Measurements from ENCODE around the gene TAS2R43.
"Not testable (repeated sequence)": the region's sequence is repeated elsewhere in the genome, so short reads cannot be mapped to it uniquely, and the experiment has no call there.

The TAS2R43 gene

DNA sequence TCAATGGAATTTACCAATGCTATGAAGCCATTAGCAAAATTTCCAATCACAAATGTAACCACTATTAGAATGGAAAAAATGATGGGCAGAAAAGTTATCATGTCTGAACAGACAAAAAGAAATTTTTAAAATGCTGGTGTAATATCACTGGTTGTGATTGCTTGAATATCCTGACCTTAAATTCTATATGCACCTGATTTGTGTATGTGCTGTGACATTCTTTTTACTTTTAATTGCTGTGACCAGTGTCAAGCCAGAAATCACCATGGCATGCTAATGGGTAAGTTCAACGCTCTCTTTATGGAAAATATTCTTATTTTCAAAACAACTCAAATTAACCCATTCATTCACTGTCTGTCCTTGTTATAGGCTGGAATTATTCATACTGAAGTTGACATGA is 29.9 kb downstream of the TAS2R43 start, which contains the start of gene TAS2R46:
TSS of gene TAS2R46 (minus strand) at position 101 of the 400 bp plus-strand sequence. CDS start at position 101, 0 bp downstream.
- FAIRE-seq; DNase-seq (ENCODE audit: insufficient read length, low spot score): not testable (repeated sequence)

DNA sequence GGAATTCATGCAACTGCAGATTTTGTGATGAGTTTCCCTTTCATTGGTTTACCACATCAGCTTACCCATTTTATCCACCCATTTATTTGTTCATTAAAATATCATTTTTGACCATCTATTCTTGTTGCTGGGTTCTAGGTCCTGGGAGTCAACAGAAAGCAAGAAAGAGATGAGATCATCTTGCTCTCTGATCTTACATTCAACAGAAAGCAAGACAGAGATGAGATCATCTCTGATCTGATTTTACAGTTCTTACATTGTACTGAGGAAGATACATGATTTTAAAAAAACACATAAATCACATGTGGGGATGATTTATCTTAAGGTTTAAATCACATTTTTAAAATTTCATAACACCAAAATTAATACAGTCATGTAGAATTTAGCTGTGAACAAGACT is 32.3 kb downstream of the TAS2R43 start:
- FAIRE-seq = no peak
- DNase-seq (ENCODE audit: insufficient read length, low spot score) = no peak

DNA sequence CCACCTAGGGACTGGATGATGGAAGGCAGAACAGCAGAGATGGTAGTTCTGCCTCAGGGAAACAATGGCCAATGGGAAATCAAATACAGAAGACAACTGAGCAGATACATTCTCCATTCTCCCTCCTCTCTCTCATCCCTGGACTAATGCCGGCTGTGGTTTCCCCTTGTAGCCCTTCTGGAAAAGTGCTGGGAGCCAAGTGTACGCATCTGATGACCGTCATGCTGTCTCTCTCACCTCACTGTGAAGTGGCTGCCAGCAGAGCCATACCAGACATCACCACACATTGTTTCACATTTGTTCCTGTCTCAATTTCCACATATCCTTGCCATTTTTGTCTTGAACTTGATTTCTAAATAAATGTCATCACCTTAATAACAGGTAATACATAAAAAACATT is 33.1 kb downstream of the TAS2R43 start:
- FAIRE-seq = no peak
- no peak for DNase-seq (ENCODE audit: insufficient read length, low spot score)

GRCh38 chr12:11055306-11055705 is 36.8 kb downstream of the TAS2R43 start:
- DNase-seq (ENCODE audit: insufficient read length, low spot score) = no peak
- FAIRE-seq = no peak

DNA sequence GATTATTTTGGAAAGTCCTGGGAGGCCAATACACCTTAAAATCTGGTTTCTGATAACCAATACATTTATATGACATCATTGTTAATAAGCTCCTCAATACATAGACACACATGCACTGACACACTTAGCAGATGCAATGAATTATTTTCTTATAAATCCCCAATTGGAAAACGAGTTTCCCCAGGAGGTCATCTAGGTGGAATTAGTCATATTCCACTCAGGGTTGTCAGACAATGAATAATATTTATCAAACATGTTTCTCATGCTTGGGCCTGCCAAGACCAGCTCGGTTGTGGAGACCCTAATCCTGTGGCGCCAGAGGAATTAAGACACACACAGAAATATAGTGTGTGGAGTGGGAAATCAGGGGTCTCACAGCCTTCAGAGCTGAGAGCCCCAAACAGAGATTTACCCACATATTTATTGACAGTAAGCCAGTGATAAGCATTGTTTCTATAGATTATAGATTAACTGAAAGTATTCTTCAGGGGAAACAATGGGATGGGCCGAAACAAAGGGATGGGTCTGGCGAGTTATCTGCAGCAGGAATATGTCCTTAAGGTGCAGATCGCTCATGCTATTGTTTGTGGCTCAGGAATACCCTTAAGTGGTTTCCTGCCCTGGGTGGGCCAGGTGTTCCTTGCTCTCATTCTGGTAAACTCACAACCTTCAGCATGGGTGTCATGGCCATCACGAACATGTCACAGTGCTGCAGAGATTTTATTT is 42.1 kb downstream of the TAS2R43 start:
- not testable (repeated sequence) for FAIRE-seq; DNase-seq (ENCODE audit: insufficient read length, low spot score)

DNA sequence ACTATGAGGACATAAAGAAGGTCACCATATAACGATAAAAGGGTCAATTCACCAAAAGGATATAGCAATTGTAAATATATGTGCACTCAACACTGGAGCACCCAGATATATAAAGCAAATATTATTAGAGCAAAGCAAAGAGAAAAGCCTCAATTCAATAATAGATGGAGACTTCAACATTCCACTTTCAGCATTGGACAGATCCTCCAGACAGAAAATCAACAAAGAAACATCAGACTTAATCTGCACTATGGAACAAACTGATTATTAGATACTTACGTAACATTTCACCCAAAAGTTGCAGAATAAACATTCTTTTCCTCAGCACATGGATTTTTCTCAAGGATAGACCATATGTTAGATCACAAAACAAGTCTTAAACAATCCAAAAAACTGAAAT is 50.7 kb downstream of the TAS2R43 start:
- FAIRE-seq; DNase-seq (ENCODE audit: insufficient read length, low spot score): not testable (repeated sequence)
